H9 (cell line): ENCODE results near the gene RAB39B. TPM values are rescaled to one million over a fixed set of nuclear protein-coding genes. Genes with fewer than 3 reads are reported as not detected.

Experiments
- DNase-seq: peaks from one replicate; pipeline ENCODE4 v3.0.0-alpha.2; 2017
- H2AFZ ChIP-seq: one replicate; pipeline ENCODE4 v1.6.1; 2013; ENCODE audit warnings: mild to moderate bottlenecking, low read length, control low read depth, moderate library complexity
- H2AK5ac ChIP-seq: 2 replicates; pipeline ENCODE4 v1.6.1; 2013; ENCODE audit warnings: low read length, control low read depth, mixed read lengths; ENCODE audit not compliant: insufficient read length
- H2BK120ac ChIP-seq: one replicate; pipeline ENCODE4 v1.6.1; 2013; ENCODE audit warnings: low read depth, mild to moderate bottlenecking, low read length, control low read depth, inconsistent platforms; ENCODE audit not compliant: poor library complexity, severe bottlenecking
- H2BK12ac ChIP-seq: 2 replicates; pipeline ENCODE4 v1.6.1; 2013; ENCODE audit warnings: low read length, control low read depth, mixed read lengths, low read depth; ENCODE audit not compliant: insufficient read length
- H2BK15ac ChIP-seq: 2 replicates; pipeline ENCODE4 v1.6.1; 2013; ENCODE audit warnings: low read depth, low read length, control low read depth
- H2BK20ac ChIP-seq: one replicate; pipeline ENCODE4 v1.6.1; 2013; ENCODE audit warnings: low read depth, mild to moderate bottlenecking, low read length, control low read depth, inconsistent platforms; ENCODE audit not compliant: poor library complexity, severe bottlenecking
- H2BK5ac ChIP-seq: 2 replicates; pipeline ENCODE4 v1.6.1; 2013; ENCODE audit warnings: low read length, control low read depth, mixed read lengths; ENCODE audit not compliant: insufficient read length
- H3K14ac ChIP-seq: 2 replicates; pipeline ENCODE4 v1.6.1; 2013; ENCODE audit warnings: low read length, control low read depth; ENCODE audit not compliant: insufficient read depth
- H3K18ac ChIP-seq: 2 replicates; pipeline ENCODE4 v1.6.1; 2013; ENCODE audit warnings: low read depth, mild to moderate bottlenecking, mixed read lengths, low read length, control low read depth; ENCODE audit not compliant: insufficient read length
- H3K23ac ChIP-seq: 2 replicates; pipeline ENCODE4 v1.6.1; 2013; ENCODE audit warnings: low read length, control low read depth, mixed read lengths, low read depth; ENCODE audit not compliant: insufficient read length
- H3K23me2 ChIP-seq: 2 replicates; pipeline ENCODE4 v1.6.1; 2013; ENCODE audit warnings: low read depth, mild to moderate bottlenecking, mixed read lengths, low read length, control low read depth; ENCODE audit not compliant: insufficient read length, poor library complexity, severe bottlenecking
- H3K27ac ChIP-seq: 2 replicates; pipeline ENCODE4 v1.5.1; 2013; ENCODE audit warnings: low read length, control low read depth, mixed read lengths, low read depth; ENCODE audit not compliant: insufficient read length
- H3K27me3 ChIP-seq: 2 replicates; pipeline ENCODE4 v1.6.1; 2013; ENCODE audit warnings: low read length, control low read depth, inconsistent platforms; ENCODE audit not compliant: insufficient read depth
- H3K4ac ChIP-seq: 2 replicates; pipeline ENCODE4 v1.6.1; 2013; ENCODE audit warnings: low read depth, mild to moderate bottlenecking, control low read depth, inconsistent platforms, low read length, moderate library complexity
- H3K4me1 ChIP-seq: 2 replicates; pipeline ENCODE4 v1.6.1; 2013; ENCODE audit warnings: low read length, control low read depth, inconsistent platforms; ENCODE audit not compliant: insufficient read depth
- H3K4me2 ChIP-seq: 2 replicates; pipeline ENCODE4 v1.6.1; 2013; ENCODE audit warnings: low read length, control low read depth, mixed read lengths; ENCODE audit not compliant: insufficient read length, insufficient read depth
- H3K56ac ChIP-seq: 2 replicates; pipeline ENCODE4 v1.6.1; 2013; ENCODE audit warnings: low read depth, mild to moderate bottlenecking, mixed read lengths, low read length, control low read depth; ENCODE audit not compliant: insufficient read length
- H3K79me1 ChIP-seq: 2 replicates; pipeline ENCODE4 v1.6.1; 2013; ENCODE audit warnings: low read depth, mild to moderate bottlenecking, moderate library complexity, low read length, control low read depth, inconsistent platforms; ENCODE audit not compliant: insufficient read depth, poor library complexity, severe bottlenecking
- H3K79me2 ChIP-seq: 2 replicates; pipeline ENCODE4 v1.6.1; 2013; ENCODE audit warnings: low read length, control low read depth, inconsistent platforms; ENCODE audit not compliant: insufficient read depth
- H3K9ac ChIP-seq: 2 replicates; pipeline ENCODE4 v1.6.1; 2013; ENCODE audit warnings: low read length, control low read depth, mixed read lengths; ENCODE audit not compliant: insufficient read length; ENCODE audit errors: extremely low read depth
- H3K9me3 ChIP-seq: one replicate; pipeline ENCODE4 v1.6.1; 2013; ENCODE audit warnings: low read depth, low read length, inconsistent platforms; ENCODE audit not compliant: control insufficient read depth
- H3T11ph ChIP-seq: one replicate; pipeline ENCODE4 v1.6.1; 2013; ENCODE audit warnings: mild to moderate bottlenecking, low read length, control low read depth, inconsistent platforms
- H4K20me1 ChIP-seq: one replicate; pipeline ENCODE4 v1.6.1; 2013; ENCODE audit not compliant: control insufficient read depth, insufficient read length, insufficient read depth
- H4K5ac ChIP-seq: 2 replicates; pipeline ENCODE4 v1.6.1; 2013; ENCODE audit warnings: low read depth, mild to moderate bottlenecking, mixed read lengths, low read length, control low read depth; ENCODE audit not compliant: insufficient read length
- H4K8ac ChIP-seq: replicated peaks from 2 replicates; pipeline ENCODE4 v1.6.1; 2013; ENCODE audit warnings: low read length, control low read depth, mixed read lengths, low read depth; ENCODE audit not compliant: insufficient read length
- H4K91ac ChIP-seq: 2 replicates; pipeline ENCODE4 v1.6.1; 2013; ENCODE audit warnings: low read depth, mild to moderate bottlenecking, moderate library complexity, mixed read lengths, low read length, control low read depth; ENCODE audit not compliant: insufficient read length
- H3K27ac Mint-ChIP-seq, 3 experiments: 2 replicates in 2 of 3; 3 replicates in 1 of 3; pipeline ENCODE4 v1.8.0; 2020 to 2021; ENCODE audit warnings: mixed read lengths in 3 of 3, mild to moderate bottlenecking in 1 of 3, moderate library complexity in 1 of 3
- H3K27me3 Mint-ChIP-seq: 2 replicates; pipeline ENCODE4 v1.8.0; 2021; ENCODE audit warnings: low read depth, mild to moderate bottlenecking, moderate library complexity, mixed read lengths
- H3K36me3 Mint-ChIP-seq, 3 experiments: 2 replicates in 2 of 3; 3 replicates in 1 of 3; pipeline ENCODE4 v1.8.0; 2020 to 2021; ENCODE audit warnings: low read depth in 3 of 3, mixed read lengths in 3 of 3; ENCODE audit not compliant: insufficient read depth in 1 of 3
- H3K4me1 Mint-ChIP-seq, 2 experiments: 2 replicates each; pipeline ENCODE4 v1.8.0; 2020; ENCODE audit warnings: mixed read lengths in 2 of 2
- H3K4me3 Mint-ChIP-seq, 2 experiments: 2 replicates in 1 of 2; 3 replicates in 1 of 2; pipeline ENCODE4 v1.8.0; 2020 to 2021; ENCODE audit warnings: mild to moderate bottlenecking in 2 of 2, mixed read lengths in 2 of 2, moderate library complexity in 1 of 2
- H3K9me3 Mint-ChIP-seq, 2 experiments: 2 replicates in 1 of 2; 3 replicates in 1 of 2; pipeline ENCODE4 v1.8.0; 2020; ENCODE audit warnings: mild to moderate bottlenecking in 2 of 2, mixed read lengths in 2 of 2, moderate library complexity in 1 of 2
- CTCF ChIP-seq: fragments of 200-600 bp; sonication (generic); conservative IDR thresholded peaks from 3 replicates; pipeline ENCODE4 v1.8.0; 2021; ENCODE audit warnings: antibody characterized with exemption, mild to moderate bottlenecking
- WGBS: extraction: QIAGEN DNeasy Blood & Tissue Kit; methylation state at CpG from one replicate; pipeline ENCODE4 v1.1.7; 2013; ENCODE audit warnings: missing lambda C conversion rate, low lambda C conversion rate, mixed read lengths; ENCODE audit not compliant: insufficient read length; ENCODE audit errors: extremely low coverage; 5-methylcytosine and 5-hydroxymethylcytosine counted together
- total RNA-seq: library from RNA; stranded (reverse); gene quantifications from 2 replicates; pipeline ENCODE4 v1.2.1, GENCODE V29; 2021

The RAB39B gene
- total RNA-seq, 1 experiment from 2014 or later = 7.2 TPM

- Histone ChIP-seq H2BK5ac (no peak overlapping the region), H3K23me2 (no peaks in the 10 kb centered on the region), H3K23ac (no peak overlapping the region), H4K5ac (no peak overlapping the region), H3K79me2 (peaks cover 7% of the 10 kb centered on the region), H2BK20ac (no peak overlapping the region), H3K56ac (no peak overlapping the region), H2BK120ac (no peak overlapping the region), H2BK15ac (no peak overlapping the region), H2AK5ac (no peak overlapping the region), H3K9me3 (peaks cover 25% of the 10 kb centered on the region), H4K91ac (no peak overlapping the region), H2AFZ (no peak overlapping the region), H3K18ac (no peak overlapping the region), H2BK12ac (no peak overlapping the region), H3K14ac (no peak overlapping the region), H3K4me1 (no peaks in the 10 kb centered on the region), H3K4ac (no peak overlapping the region), H4K8ac (no peak overlapping the region), H3K9ac (no peak overlapping the region), H3K79me1 (no peaks in the 10 kb centered on the region), H3K4me2 (no peak overlapping the region), H4K20me1 (no peaks in the 10 kb centered on the region), H3K27me3 (no peaks in the 10 kb centered on the region), H3T11ph (no peak overlapping the region), H3K27ac (no peak overlapping the region)
- no peak overlapping the region; a peak in 1 of 5 replicates for H3K4me3 Mint-ChIP-seq
- H3K27me3 Mint-ChIP-seq = no peaks in the 10 kb centered on the region
- TF ChIP-seq CTCF = no peak
- H3K9me3 Mint-ChIP-seq = peaks cover 63 to 74% of the 10 kb centered on the region in 2 experiments
- peaks cover 3 to 9% of the 10 kb centered on the region in 2 experiments; a peak in 1 of 4 replicates for H3K4me1 Mint-ChIP-seq
- no peak for DNase-seq
- no peak overlapping the region for H3K27ac Mint-ChIP-seq
- WGBS = no CpG with 5 or more reads among the region's 4 CpGs
- H3K36me3 Mint-ChIP-seq = peaks cover 41 to 61% (median 51%) of the 10 kb centered on the region in 3 experiments
Measured at GRCh38 chrX:155221351-155221750, 42.9 kb downstream of the RAB39B start.
